GM19328 (cell line): Measurements from ENCODE around the gene FAM131A.

ENCODE experiments used
- ATAC-seq: cut with Tn5 transposase; IDR thresholded peaks from one replicate; pipeline ENCODE4 v1.9.1; 2021; ENCODE audit warnings: mild to moderate bottlenecking, moderate library complexity; ENCODE audit not compliant: unreplicated experiment

The FAM131A gene

GRCh38 chr3:184389384-184389783 is 52.0 kb downstream of the FAM131A start:
- no peak for ATAC-seq

GRCh38 chr3:184389935-184390528 is 52.6 kb downstream of the FAM131A start:
- ATAC-seq = no peak

DNA sequence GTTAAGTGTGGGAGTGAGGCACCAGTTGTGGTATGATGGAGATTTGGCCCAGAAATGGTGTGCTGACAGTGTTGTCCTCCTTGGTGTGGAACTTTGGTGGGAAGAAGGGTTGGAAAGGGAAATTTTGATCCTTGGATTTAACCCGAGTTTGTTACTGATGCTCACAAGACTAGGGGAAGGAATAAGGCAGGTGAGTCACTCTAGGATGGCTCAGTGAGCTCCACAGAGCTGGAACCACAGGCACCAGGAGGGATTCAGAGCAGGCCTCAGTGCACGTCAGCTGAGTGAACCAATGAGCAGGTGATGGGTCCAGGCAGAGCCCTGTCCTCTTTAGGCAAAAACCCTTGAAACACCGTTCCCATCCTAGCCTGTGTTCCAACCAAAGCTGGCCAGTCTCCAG is 53.9 kb downstream of the FAM131A start:
- ATAC-seq = no peak

DNA sequence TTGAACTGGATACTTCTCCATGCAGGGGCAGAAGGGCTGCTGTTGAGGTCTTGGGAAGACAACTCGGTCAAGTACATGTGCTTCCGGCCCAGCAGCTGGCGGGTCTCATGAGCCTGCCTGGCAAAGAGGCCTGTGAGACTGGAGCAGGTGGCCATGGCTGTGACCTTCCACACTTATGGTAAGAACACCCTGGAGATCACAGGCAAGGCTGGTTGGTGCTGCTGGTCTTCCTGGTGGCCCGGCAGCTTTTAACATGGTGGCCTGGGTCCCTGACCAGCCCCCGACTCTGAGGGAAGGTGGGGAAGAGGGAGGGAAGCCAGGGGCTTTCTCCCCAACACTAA is 57.9 kb downstream of the FAM131A start:
- ATAC-seq = no peak
